OCI-LY1 (cell line): Measurements from ENCODE around the gene TEX261.
"Not testable (repeated sequence)": the region's sequence is repeated elsewhere in the genome, so short reads cannot be mapped to it uniquely, and the experiment has no call there.

ENCODE experiments used
- H2AFZ ChIP-seq: fragments of 200-600 bp; sonication (generic), shearing (Covaris generic); 2 replicates; pipeline ENCODE4 v1.6.0; 2014; ENCODE audit warnings: antibody characterized with exemption, mild to moderate bottlenecking, low read length
- H3F3A ChIP-seq: fragments of 200-600 bp; sonication (generic), shearing (Covaris generic); 2 replicates; pipeline ENCODE4 v1.6.0; 2014; ENCODE audit warnings: mild to moderate bottlenecking, antibody characterized with exemption, low read length, moderate library complexity; ENCODE audit not compliant: insufficient read depth
- H3K27ac ChIP-seq: fragments of 200-600 bp; sonication (generic); 2 replicates; pipeline ENCODE4 v1.5.1; 2014; ENCODE audit warnings: low read length, mixed run types, mild to moderate bottlenecking, low read depth; ENCODE audit not compliant: poor library complexity, severe bottlenecking
- H3K27me3 ChIP-seq: fragments of 200-600 bp; sonication (generic); 2 replicates; pipeline ENCODE4 v1.6.0; 2014; ENCODE audit warnings: antibody characterized with exemption, mild to moderate bottlenecking, low read length, moderate library complexity; ENCODE audit not compliant: insufficient read depth
- H3K36me3 ChIP-seq: fragments of 200-600 bp; sonication (generic); 2 replicates; pipeline ENCODE4 v1.6.1; 2014; ENCODE audit warnings: mild to moderate bottlenecking, antibody characterized with exemption, low read length, moderate library complexity, mixed read lengths; ENCODE audit not compliant: insufficient read depth
- H3K4me1 ChIP-seq: fragments of 200-600 bp; sonication (generic); 2 replicates; pipeline ENCODE4 v1.5.1; 2014; ENCODE audit warnings: mild to moderate bottlenecking, low read length, moderate library complexity; ENCODE audit not compliant: insufficient read depth, severe bottlenecking
- H3K4me2 ChIP-seq: fragments of 200-600 bp; sonication (generic), shearing (Covaris generic); 2 replicates; pipeline ENCODE4 v1.6.1; 2014; ENCODE audit warnings: low read length
- H3K4me3 ChIP-seq: fragments of 200-600 bp; sonication (generic); 2 replicates; pipeline ENCODE4 v1.5.1; 2014; ENCODE audit warnings: low read length, low read depth, mild to moderate bottlenecking, mixed read lengths; ENCODE audit not compliant: poor library complexity, severe bottlenecking
- H3K79me2 ChIP-seq: fragments of 200-600 bp; shearing (Covaris generic); 2 replicates; pipeline ENCODE4 v1.6.1; 2016; ENCODE audit warnings: mixed run types, low read length, mixed read lengths; ENCODE audit not compliant: insufficient read depth
- H3K9ac ChIP-seq: fragments of 200-600 bp; sonication (generic), shearing (Covaris generic); 2 replicates; pipeline ENCODE4 v1.6.1; 2014; ENCODE audit warnings: mild to moderate bottlenecking, low read length, mixed read lengths
- H3K9me2 ChIP-seq: fragments of 200-600 bp; sonication (generic), shearing (Covaris generic); 2 replicates; pipeline ENCODE4 v1.6.1; 2014; ENCODE audit warnings: low read depth, mild to moderate bottlenecking, low read length, mixed read lengths
- H3K9me3 ChIP-seq: fragments of 200-600 bp; shearing (Covaris generic); 2 replicates; pipeline ENCODE4 v1.6.1; 2014; ENCODE audit warnings: low read length, mixed read lengths
- H4K20me1 ChIP-seq: fragments of 200-600 bp; sonication (generic), shearing (Covaris generic); 2 replicates; pipeline ENCODE4 v1.6.0; 2016; ENCODE audit warnings: mild to moderate bottlenecking, low read length; ENCODE audit not compliant: insufficient read depth
- EZH2 ChIP-seq: fragments of 200-600 bp; sonication (generic), shearing (Covaris generic); IDR thresholded peaks from 2 replicates; pipeline ENCODE4 v1.8.0; 2017; ENCODE audit warnings: borderline replicate concordance, mixed run types, mild to moderate bottlenecking, antibody characterized with exemption, low read length, moderate library complexity, mixed read lengths
- TF ChIP-seq, protein P1 (sequence below): fragments of 200-600 bp; sonication (generic), shearing (Covaris generic); IDR thresholded peaks from 2 replicates; pipeline ENCODE4 v1.5.1; 2017; ENCODE audit warnings: mild to moderate bottlenecking, antibody characterized with exemption, low read length, moderate library complexity, mixed read lengths

TEX261 gene

DNA sequence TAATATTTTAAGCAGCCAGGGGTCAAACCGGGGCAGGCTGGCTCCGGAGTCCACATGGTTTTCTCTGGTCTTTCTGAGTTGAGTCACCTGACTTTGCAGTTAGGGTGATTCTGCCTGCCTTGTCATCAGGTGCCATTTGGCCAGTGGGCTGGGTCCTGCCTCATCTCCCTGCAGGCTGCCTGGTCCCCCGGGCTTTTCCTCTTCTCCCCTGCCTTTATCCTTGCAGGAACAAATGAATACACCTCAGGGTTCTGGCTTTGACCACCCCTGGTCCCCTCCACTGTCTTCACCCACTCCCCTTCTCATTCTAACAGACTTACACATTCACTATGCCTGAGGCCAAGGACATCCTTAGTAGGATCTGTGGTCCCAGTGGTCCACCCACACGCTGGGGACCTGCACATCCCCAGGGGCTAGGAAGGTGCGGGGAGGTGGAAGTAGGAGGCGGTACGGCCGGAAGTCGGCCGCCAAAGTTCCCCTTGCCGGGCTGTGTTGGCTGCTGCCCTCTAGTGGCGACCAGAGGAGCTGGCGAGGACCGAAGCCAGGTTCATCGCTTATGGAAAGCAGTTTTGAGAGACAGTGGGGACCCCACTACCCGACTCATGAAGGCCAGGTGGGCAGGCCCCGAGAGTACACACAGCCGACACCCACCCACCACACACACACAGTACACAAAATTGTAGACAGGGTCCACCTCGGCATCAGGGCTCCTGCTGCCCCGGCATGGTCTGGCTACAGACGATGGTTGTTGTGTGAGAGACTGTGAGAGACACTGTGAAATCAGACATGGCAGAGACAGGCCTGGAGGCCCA, 6.3 kb upstream of the TEX261 start:
- peak overlapping the region; percentile 65 for H3K4me3 ChIP-seq
- no peaks in the 10 kb centered on the region for H3F3A ChIP-seq
- H3K27ac ChIP-seq = no peak overlapping the region
- no peaks in the 10 kb centered on the region for H4K20me1 ChIP-seq
- H3K4me2 ChIP-seq = peak overlapping the region; percentile 95
- H3K9me2 ChIP-seq = no peaks in the 10 kb centered on the region
- peaks cover 15% of the 10 kb centered on the region for H3K4me1 ChIP-seq
- no peak for TF ChIP-seq EZH2
- TF ChIP-seq, protein P1, sequence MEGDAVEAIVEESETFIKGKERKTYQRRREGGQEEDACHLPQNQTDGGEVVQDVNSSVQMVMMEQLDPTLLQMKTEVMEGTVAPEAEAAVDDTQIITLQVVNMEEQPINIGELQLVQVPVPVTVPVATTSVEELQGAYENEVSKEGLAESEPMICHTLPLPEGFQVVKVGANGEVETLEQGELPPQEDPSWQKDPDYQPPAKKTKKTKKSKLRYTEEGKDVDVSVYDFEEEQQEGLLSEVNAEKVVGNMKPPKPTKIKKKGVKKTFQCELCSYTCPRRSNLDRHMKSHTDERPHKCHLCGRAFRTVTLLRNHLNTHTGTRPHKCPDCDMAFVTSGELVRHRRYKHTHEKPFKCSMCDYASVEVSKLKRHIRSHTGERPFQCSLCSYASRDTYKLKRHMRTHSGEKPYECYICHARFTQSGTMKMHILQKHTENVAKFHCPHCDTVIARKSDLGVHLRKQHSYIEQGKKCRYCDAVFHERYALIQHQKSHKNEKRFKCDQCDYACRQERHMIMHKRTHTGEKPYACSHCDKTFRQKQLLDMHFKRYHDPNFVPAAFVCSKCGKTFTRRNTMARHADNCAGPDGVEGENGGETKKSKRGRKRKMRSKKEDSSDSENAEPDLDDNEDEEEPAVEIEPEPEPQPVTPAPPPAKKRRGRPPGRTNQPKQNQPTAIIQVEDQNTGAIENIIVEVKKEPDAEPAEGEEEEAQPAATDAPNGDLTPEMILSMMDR = peak; percentile 94
- H2AFZ ChIP-seq = peak overlapping the region; percentile 95
- no peaks in the 10 kb centered on the region for H3K79me2 ChIP-seq
- peak overlapping the region; percentile 68 for H3K9ac ChIP-seq
- no peaks in the 10 kb centered on the region for H3K27me3 ChIP-seq
- H3K36me3 ChIP-seq = no peaks in the 10 kb centered on the region
- H3K9me3 ChIP-seq = no peaks in the 10 kb centered on the region

DNA sequence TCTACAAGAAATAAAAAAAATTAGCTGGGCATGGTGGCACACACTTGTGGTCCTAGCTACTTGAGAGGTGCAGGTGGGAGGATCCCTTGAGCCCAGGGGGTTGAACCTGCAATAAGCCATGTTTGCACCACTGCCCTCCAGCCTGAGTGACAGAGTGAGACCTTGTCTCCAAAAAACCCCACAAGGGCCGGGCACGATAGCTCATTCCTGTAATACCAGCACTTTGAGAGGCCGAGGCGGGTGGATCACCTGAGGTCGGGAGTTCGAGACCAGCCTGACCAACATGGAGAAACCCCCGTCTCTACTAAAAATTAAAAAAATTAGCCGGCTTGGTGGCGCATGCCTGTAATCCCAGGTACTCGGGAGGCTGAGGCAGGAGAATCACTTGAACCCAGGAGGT, 5.3 kb upstream of the TEX261 start:
- H3K9ac ChIP-seq, H3K4me2 ChIP-seq, H3F3A ChIP-seq, H3K27ac ChIP-seq, H4K20me1 ChIP-seq, H3K9me3 ChIP-seq, H3K27me3 ChIP-seq, H2AFZ ChIP-seq, H3K79me2 ChIP-seq, H3K4me3 ChIP-seq, H3K36me3 ChIP-seq, H3K9me2 ChIP-seq: not testable (repeated sequence)
- H3K4me1 ChIP-seq = peaks cover 24% of the 10 kb centered on the region

DNA sequence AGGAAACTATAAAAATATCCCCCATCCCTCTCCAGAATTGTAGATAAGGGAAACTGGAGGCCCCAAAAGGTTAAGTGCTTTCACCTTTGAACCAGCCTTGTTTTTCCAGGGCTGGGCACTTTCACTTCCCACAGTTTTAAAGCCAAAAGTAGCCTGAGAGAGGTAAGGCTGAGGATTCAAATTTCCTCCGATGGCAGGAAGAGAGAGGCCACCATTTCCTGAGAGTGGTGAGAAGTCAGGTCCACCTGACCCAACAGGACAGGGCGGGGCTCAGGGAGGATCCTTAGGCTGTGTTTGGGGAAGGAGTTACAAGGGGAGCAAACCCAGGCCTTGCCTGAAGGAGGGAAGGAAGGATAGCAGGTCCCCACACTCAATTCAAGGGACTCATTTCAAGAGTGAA, 4.7 kb upstream of the TEX261 start:
- H3K9me3 ChIP-seq = no peaks in the 10 kb centered on the region
- no peaks in the 10 kb centered on the region for H4K20me1 ChIP-seq
- TF ChIP-seq, protein P1 = no peak
- no peak for TF ChIP-seq EZH2
- no peak overlapping the region for H3K27ac ChIP-seq
- no peak overlapping the region for H3K9ac ChIP-seq
- H3K4me2 ChIP-seq = no peak overlapping the region
- no peaks in the 10 kb centered on the region for H3K9me2 ChIP-seq
- peaks cover 1% of the 10 kb centered on the region; the same call in 1 of the 2 replicates for H3K79me2 ChIP-seq
- no peaks in the 10 kb centered on the region for H3K27me3 ChIP-seq
- no peaks in the 10 kb centered on the region for H3K36me3 ChIP-seq
- H2AFZ ChIP-seq = no peak overlapping the region
- peaks cover 24% of the 10 kb centered on the region for H3K4me1 ChIP-seq
- H3K4me3 ChIP-seq = no peak overlapping the region
- no peaks in the 10 kb centered on the region for H3F3A ChIP-seq

DNA sequence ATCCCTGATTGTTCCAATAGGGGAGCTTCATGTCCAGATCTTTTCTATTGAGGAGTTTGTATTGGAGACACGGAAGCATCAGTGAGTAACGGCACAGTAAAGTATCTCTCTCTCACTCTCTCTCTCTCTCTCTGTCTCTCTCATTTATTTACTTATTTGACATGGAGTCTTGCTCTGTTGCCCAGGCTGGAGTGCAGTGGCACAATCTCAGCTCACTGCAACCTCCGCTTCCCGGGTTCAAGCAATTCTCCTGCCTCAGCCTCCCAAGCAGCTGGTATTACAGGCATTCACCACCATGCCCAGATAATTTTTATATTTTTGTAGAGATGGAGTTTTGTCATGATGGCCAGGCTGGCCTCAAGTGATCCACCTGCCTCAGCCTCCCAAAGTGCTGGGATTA, 4.2 kb upstream of the TEX261 start:
- H3K4me3 ChIP-seq, H3K9ac ChIP-seq, H2AFZ ChIP-seq, H4K20me1 ChIP-seq, H3K27me3 ChIP-seq, H3K79me2 ChIP-seq, H3K9me2 ChIP-seq, H3K27ac ChIP-seq, H3K36me3 ChIP-seq, H3F3A ChIP-seq, H3K9me3 ChIP-seq, H3K4me2 ChIP-seq: not testable (repeated sequence)
- peaks cover 27% of the 10 kb centered on the region for H3K4me1 ChIP-seq
